ENCODE data around the gene SLC26A9.

The SLC26A9 gene

DNA sequence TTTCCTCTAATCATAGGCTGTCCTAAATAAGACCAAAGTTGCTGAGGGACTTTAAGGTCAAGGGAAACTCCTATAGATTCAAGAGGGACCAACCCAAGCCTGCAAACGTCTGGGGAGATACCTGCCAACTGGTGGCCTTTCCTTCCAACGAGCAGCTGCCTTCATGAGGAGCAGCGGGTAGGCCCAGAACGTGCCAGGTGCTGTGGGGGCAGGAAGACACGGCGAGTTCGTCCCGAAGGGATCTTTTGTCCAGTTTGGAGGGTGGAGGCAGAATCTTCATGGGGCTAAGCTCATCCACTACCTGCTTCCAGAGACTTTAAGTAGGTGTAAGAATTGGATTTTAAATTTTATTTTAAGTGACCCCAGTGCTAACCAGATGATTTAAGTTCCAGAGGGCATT is 26.0 kb upstream of the SLC26A9 start:
- DNase-seq (ENCODE audit: low read depth): no peak
- TF ChIP-seq, protein P1, sequence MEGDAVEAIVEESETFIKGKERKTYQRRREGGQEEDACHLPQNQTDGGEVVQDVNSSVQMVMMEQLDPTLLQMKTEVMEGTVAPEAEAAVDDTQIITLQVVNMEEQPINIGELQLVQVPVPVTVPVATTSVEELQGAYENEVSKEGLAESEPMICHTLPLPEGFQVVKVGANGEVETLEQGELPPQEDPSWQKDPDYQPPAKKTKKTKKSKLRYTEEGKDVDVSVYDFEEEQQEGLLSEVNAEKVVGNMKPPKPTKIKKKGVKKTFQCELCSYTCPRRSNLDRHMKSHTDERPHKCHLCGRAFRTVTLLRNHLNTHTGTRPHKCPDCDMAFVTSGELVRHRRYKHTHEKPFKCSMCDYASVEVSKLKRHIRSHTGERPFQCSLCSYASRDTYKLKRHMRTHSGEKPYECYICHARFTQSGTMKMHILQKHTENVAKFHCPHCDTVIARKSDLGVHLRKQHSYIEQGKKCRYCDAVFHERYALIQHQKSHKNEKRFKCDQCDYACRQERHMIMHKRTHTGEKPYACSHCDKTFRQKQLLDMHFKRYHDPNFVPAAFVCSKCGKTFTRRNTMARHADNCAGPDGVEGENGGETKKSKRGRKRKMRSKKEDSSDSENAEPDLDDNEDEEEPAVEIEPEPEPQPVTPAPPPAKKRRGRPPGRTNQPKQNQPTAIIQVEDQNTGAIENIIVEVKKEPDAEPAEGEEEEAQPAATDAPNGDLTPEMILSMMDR (IDR thresholded peaks at IDR 0.05; ENCODE audit: low read depth, low read length, missing control alignments): no peak

DNA sequence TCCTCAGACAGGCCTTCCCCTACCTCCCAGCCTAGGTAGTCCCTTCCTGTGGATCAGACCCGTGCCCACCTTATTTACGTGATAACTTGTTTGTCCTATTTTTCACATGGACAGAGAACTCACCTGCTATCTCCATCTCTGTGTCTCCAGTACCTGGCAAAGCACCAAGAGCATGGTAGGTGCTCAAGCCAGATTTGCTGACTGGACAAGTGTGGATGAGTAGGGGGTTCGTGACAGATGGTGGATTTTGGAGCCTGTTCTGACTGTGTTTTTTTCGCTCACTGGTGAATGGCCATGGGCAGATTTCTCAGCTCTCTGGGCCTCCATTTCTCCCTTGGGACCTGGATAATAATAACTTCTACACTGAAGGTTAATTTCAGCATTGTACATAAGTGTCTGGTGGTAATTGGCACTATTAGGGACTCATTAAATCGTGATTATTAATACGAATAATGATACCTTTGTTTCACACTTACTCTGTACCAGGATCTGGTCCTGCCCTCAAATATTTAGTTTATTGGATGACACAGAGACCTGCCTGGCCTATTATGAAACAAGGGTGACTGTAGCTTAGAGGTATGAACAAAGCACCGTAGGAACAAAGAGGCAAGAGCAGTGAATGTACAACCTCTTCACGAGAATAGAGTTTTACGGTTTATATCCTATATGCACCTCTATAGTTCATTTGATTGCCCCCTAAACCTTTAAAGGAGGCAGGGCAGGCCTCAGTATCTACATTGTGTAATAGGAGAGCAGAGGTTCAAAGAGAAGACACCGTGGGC is 24.5 kb upstream of the SLC26A9 start:
- TF ChIP-seq, protein P1 (IDR thresholded peaks at IDR 0.05; ENCODE audit: low read depth, low read length, missing control alignments): no peak
- H3K4me3 ChIP-seq (ENCODE audit: low read depth, low read length): no peak overlapping the region
- no peak for DNase-seq (ENCODE audit: low read depth)

More for the DNA sequence above, 26.0 kb upstream of the SLC26A9 start:
- no peak overlapping the region for H3K4me3 ChIP-seq (ENCODE audit: low read depth, low read length)

DNA sequence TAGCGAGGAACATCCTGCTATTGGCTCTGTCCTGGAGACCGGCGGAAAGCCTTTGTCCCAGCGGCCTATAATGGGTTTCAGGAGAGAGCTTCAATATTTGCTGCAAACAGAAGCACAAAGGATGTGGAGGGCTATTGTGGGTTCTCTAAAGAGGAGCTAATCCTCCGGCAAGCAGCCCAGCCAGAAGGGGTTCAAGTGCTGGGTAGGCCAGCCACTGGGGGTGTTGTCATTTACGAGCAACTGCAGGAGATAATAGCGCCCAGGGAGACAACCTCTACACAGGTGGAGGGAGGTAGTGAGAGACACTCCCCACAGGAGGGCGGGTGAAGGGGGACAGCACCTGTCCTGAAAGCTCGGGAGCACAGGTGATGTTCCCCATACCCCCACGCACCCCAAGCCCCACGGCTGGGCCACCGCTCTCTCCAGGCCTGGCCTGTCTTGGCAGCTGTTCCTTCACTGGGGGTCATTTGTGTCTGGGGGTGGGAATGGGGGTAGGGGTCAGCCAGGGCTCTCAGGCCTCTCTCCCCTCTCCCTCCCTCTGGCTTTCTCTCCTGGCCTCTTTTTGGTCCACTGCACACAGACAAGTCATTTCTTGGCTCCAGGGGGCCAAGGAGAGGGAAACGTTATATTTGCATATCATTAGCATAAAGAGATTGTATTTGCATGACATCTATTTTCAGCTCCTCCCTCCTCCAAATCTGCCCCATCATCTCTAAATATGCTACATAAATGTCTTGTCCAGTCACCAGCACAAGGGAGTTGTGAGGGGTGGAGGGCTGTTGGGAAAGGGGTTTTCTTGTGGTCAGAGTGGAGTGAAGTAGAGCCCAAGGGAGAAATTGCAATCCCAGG is 22.0 kb upstream of the SLC26A9 start:
- TF ChIP-seq, protein P1 (IDR thresholded peaks at IDR 0.05; ENCODE audit: low read depth, low read length, missing control alignments): no peak
- DNase-seq (ENCODE audit: low read depth): no peak
- H3K4me3 ChIP-seq (ENCODE audit: low read depth, low read length): no peak overlapping the region

DNA sequence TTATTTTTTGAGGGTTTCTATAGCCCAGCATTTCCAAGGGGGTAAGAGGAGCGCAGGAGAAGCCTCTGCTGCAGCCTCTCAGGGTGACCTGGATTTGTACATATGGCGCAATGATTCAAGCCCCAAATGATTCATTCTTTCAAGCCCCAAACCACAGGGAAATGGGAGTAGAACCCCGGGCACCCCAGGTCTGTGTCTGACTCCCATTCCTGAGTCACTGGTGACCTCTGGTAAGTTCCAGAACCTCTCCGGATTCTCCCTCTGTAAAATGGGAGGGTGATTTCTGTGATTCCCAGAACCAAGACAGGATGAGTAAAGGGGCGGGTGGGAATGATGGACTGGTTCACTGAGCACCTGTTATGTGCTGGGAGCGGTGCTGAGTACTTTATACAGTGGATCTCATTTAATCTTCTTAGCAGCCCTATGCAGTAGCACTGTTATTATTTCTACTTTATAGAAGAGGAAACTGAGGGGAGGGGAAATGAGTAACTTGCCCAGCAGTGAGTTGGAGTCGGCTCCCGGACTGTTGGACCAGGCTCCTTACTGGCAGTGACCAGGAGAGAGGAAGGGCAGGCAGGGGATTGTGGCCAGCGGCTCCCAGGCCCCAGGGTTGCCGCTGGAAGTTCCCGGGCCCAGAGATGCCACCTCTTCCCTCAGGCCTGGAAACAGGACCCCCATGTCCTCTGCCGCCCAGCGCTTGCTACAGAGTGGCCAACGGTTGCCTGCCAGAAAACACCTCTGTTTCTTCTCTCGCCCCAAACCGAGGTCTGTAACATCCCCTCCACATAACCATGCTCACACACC is 20.3 kb upstream of the SLC26A9 start:
- DNase-seq (ENCODE audit: low read depth): no peak

DNA sequence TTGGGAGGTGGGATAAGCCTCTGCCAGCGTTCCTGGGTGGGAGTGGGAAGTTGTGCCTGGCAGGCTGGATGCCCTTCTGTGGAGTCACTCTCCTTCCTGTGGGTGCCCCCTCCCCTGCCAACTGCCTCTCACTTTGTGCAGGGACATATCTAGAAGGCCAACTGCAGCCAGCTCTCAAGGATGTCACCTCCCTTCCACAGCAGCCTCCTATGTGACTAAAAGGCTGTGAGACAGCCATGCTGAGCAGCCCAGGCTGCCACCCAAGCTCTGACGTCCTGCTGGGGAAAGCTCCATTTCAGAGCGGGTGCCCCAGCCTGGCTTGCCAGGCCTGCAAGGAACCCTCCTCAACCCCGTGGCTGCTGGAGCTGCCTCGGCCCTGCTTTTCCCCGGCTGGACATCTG is 19.6 kb upstream of the SLC26A9 start:
- TF ChIP-seq, protein P1 (IDR thresholded peaks at IDR 0.05; ENCODE audit: low read depth, low read length, missing control alignments): no peak

More for the DNA sequence above, 20.3 kb upstream of the SLC26A9 start:
- TF ChIP-seq, protein P1 (IDR thresholded peaks at IDR 0.05; ENCODE audit: low read depth, low read length, missing control alignments): no peak
- no peak overlapping the region for H3K4me3 ChIP-seq (ENCODE audit: low read depth, low read length)

DNA sequence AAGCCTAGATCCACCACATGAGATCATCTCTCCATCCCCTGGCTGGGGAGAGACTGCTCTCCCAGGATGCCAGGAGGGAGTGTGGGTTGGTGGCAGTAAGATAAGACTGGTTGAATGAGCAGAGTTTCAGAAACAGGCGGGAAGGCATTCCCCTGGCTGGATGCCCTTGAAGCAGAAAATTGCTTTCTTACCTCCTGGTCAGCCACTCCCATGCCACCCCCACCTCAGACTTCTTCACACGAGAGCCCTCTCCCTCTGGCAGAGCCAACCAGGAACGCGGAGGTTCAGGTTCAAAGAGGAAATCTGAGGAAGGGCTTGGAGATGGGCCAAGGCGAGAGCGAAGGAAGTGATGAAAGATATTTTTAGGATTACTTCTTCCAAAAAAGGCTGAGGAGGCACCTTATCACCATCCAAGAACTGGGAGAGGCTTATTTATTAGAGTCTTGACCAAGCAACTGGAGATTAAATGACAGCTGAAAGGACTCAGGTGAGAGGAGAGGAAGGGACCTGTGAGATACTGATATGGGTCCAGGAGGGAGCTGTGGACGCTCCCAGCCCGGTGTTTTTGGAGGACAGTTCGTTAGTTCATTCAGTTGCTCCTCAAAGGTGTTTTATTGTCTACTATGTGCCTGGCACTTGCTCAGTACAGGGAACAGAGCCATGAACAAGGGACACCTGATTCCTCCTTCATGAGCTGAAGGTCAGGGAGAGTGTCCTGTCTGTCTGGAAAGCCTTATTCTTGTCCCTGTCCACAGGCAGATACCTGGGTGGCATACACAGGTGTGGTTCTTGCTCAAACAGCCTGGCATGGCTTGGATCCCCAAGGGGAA is 18.9 kb upstream of the SLC26A9 start:
- TF ChIP-seq, protein P1 (IDR thresholded peaks at IDR 0.05; ENCODE audit: low read depth, low read length, missing control alignments): no peak
- DNase-seq (ENCODE audit: low read depth): no peak
- no peak overlapping the region for H3K4me3 ChIP-seq (ENCODE audit: low read depth, low read length)

More for the DNA sequence above, 19.6 kb upstream of the SLC26A9 start:
- H3K4me3 ChIP-seq (ENCODE audit: low read depth, low read length): no peak overlapping the region
- DNase-seq (ENCODE audit: low read depth): no peak

All from GM12864 (cell line).